K562 (cell line): ENCODE results near the gene SPRY4. TPM values are rescaled to one million over a fixed set of nuclear protein-coding genes. Genes with fewer than 3 reads are reported as not detected.

Experiments
- ATAC-seq: fragments of 200-7000 bp; cut with Tn5 transposase; 3 replicates; pipeline ENCODE4 v1.9.1; 2020; ENCODE audit warnings: moderate library complexity
- BruUV-seq: library from RNA; stranded (reverse); fragments of 400-500 nt; replicated peaks from 2 replicates; lab custom pipeline; 2021; lab: Mats Ljungman, UMichigan
- CTCF ChIA-PET: fragments of 300-600 bp; formaldehyde crosslinking; extraction: SDS; loops from one replicate; lab custom pipeline; 2021; ENCODE audit warnings: low intra/inter-chr PET ratio; lab: Yijun Ruan, JAX
- POLR2A ChIA-PET: fragments of 300-600, 350-650 bp; sonication (Branson Sonifier 250); formaldehyde crosslinking; extraction: SDS; loops from one replicate; lab custom pipeline; 2021; ENCODE audit warnings: antibody characterized with exemption, inconsistent platforms; lab: Yijun Ruan, JAX
- DNase-seq, 4 experiments: peaks; one replicate each; pipeline versions ENCODE4 v3.0.0 to v3.0.0-alpha.2; 2011 to 2018; ENCODE audit warnings: low spot score in 3 of 4, mixed read lengths in 3 of 4; ENCODE audit errors: extremely low read depth in 1 of 4
- FAIRE-seq: peaks from 2 replicates; lab custom pipeline; 2011; peaks lifted over from hg19 to GRCh38; lab: Jason Lieb, UNC
- H2AFZ ChIP-seq: 2 replicates; pipeline ENCODE4 v1.6.0; 2011; ENCODE audit warnings: low read depth, low read length, control low read depth, inconsistent platforms
- H3K27ac ChIP-seq: fragments of 200-600 bp; 3 replicates; pipeline ENCODE4 v1.8.0; 2011; ENCODE audit warnings: low read depth, mild to moderate bottlenecking, control low read depth, inconsistent platforms, low read length, moderate library complexity, mixed read lengths; ENCODE audit errors: extremely low read depth
- H3K27me3 ChIP-seq, 2 experiments: fragments of 300-600 bp in 1 of 2; 2 replicates in 1 of 2; 3 replicates in 1 of 2; pipeline versions ENCODE4 v1.6.0 to v1.8.0; 2011; ENCODE audit warnings: inconsistent platforms in 2 of 2, low read length in 2 of 2, mild to moderate bottlenecking in 1 of 2, mixed read lengths in 1 of 2, moderate library complexity in 1 of 2; ENCODE audit not compliant: control insufficient read depth in 2 of 2, insufficient read depth in 2 of 2
- H3K36me3 ChIP-seq: fragments of 300-600 bp; 3 replicates; pipeline ENCODE4 v1.8.0; 2011; ENCODE audit warnings: mild to moderate bottlenecking, low read length, inconsistent platforms; ENCODE audit not compliant: control insufficient read depth, insufficient read depth
- H3K4me1 ChIP-seq, 2 experiments: fragments of 200-600 bp in 1 of 2; replicated peaks in 1 of 2; 2 replicates in 1 of 2; 3 replicates in 1 of 2; pipeline versions ENCODE4 v1.5.1 to v1.8.0; 2011; ENCODE audit warnings: inconsistent platforms in 2 of 2, low read length in 2 of 2, mild to moderate bottlenecking in 1 of 2, mixed read lengths in 1 of 2, moderate library complexity in 1 of 2; ENCODE audit not compliant: control insufficient read depth in 2 of 2, insufficient read depth in 2 of 2
- H3K4me2 ChIP-seq: 2 replicates; pipeline ENCODE4 v1.6.1; 2011; ENCODE audit warnings: low read length, control low read depth, inconsistent platforms, mixed read lengths; ENCODE audit not compliant: insufficient read depth
- H3K4me3 ChIP-seq: fragments of 200-600 bp; sonication (generic), shearing (Covaris generic); 2 replicates; pipeline ENCODE4 v1.5.1; 2016; ENCODE audit warnings: control low read depth, inconsistent platforms
- H3K79me2 ChIP-seq: fragments of 200-600 bp; 3 replicates; pipeline ENCODE4 v1.8.0; 2011; ENCODE audit warnings: low read length, inconsistent platforms; ENCODE audit not compliant: control insufficient read depth, insufficient read depth
- H3K9ac ChIP-seq, 2 experiments: 2 replicates each; pipeline versions ENCODE4 v1.6.0 to v1.6.1; 2011; ENCODE audit warnings: low read depth in 2 of 2, low read length in 2 of 2, control low read depth in 1 of 2, inconsistent platforms in 1 of 2, mild to moderate bottlenecking in 1 of 2, mixed read lengths in 1 of 2; ENCODE audit not compliant: insufficient read depth in 1 of 2
- H3K9me1 ChIP-seq: one replicate; pipeline ENCODE4 v1.6.0; 2011; ENCODE audit warnings: inconsistent platforms, mild to moderate bottlenecking, low read length, moderate library complexity; ENCODE audit not compliant: control insufficient read depth, insufficient read depth
- H3K9me3 ChIP-seq: replicated peaks from 2 replicates; pipeline ENCODE4 v1.5.1; 2011; ENCODE audit warnings: low read depth, low read length, inconsistent platforms; ENCODE audit not compliant: control insufficient read depth, insufficient read depth
- H4K20me1 ChIP-seq: replicated peaks from 2 replicates; pipeline ENCODE4 v1.6.1; 2011; ENCODE audit warnings: low read length, inconsistent platforms, mixed read lengths; ENCODE audit not compliant: control insufficient read depth, insufficient read depth
- HMG20A ChIP-seq: fragments of 450-650 bp; formaldehyde crosslinking; conservative IDR thresholded peaks from 2 replicates; pipeline ENCODE4 v1.4.0; 2020; ENCODE audit warnings: mild to moderate bottlenecking, mixed read lengths
- IRF1 ChIP-seq: sonication (generic); formaldehyde crosslinking; IDR thresholded peaks from 2 replicates; pipeline ENCODE4 v1.8.0; 2022; ENCODE audit warnings: missing genetic modification reagents, mild to moderate bottlenecking, borderline replicate concordance
- KDM1A ChIP-seq, 2 experiments: fragments of 450-650 bp; IDR thresholded peaks; 2 replicates each; pipeline ENCODE4 v1.6.1; 2016; ENCODE audit warnings: mild to moderate bottlenecking in 2 of 2
- MAFK ChIP-seq: IDR thresholded peaks from 2 replicates; pipeline ENCODE4 v1.6.1; 2011; ENCODE audit warnings: low read length, improper control_type of control experiment
- PHF8 ChIP-seq: fragments of 200-600 bp; sonication (generic); IDR thresholded peaks from 2 replicates; pipeline ENCODE4 v1.6.1; 2012; ENCODE audit warnings: mixed run types, mild to moderate bottlenecking, inconsistent platforms, low read length, moderate library complexity, borderline replicate concordance
- PRPF4 ChIP-seq: fragments of 200-400 bp; formaldehyde crosslinking; IDR thresholded peaks from one replicate; pipeline ENCODE4 v1.6.1; 2017; ENCODE audit warnings: low read length, low read depth, mild to moderate bottlenecking; ENCODE audit not compliant: insufficient read depth, poor library complexity, severe bottlenecking
- RFX5 ChIP-seq: IDR thresholded peaks from 2 replicates; pipeline ENCODE4 v1.6.1; 2011; ENCODE audit warnings: low read depth, mild to moderate bottlenecking, improper control_type of control experiment, low read length
- SMAD2 ChIP-seq: fragments of 150-350 bp; IDR thresholded peaks from 2 replicates; pipeline ENCODE4 v1.6.1; 2014; ENCODE audit warnings: low read depth, mild to moderate bottlenecking, low read length
- SREBF2 ChIP-seq: sonication (generic); formaldehyde crosslinking; IDR thresholded peaks from 2 replicates; pipeline ENCODE4 v1.4.0; 2020; ENCODE audit warnings: mild to moderate bottlenecking, missing genetic modification reagents
- ZBTB11 ChIP-seq, 3 experiments: fragments of 200-800 bp in 1 of 3; fragments of 250-450 bp in 1 of 3; fragments of 450-650 bp in 1 of 3; sonication (Bioruptor Pico) in 1 of 3; sonication (Bioruptor generic) in 1 of 3; formaldehyde crosslinking in 1 of 3; IDR thresholded peaks; 2 replicates each; pipeline versions ENCODE4 v1.6.1 to v1.8.0; 2016 to 2022; ENCODE audit warnings: mild to moderate bottlenecking in 2 of 3, missing genetic modification characterization in 2 of 3, missing compliant biosample characterization in 1 of 3, moderate library complexity in 1 of 3
- ZNF121 ChIP-seq: sonication (generic); formaldehyde crosslinking; conservative IDR thresholded peaks from 2 replicates; pipeline ENCODE4 v1.8.0; 2022; ENCODE audit warnings: missing genetic modification reagents
- ZNF668 ChIP-seq: fragments of 250-450 bp; sonication (Bioruptor Pico); IDR thresholded peaks from 2 replicates; pipeline ENCODE4 v1.8.0; 2022; ENCODE audit warnings: mild to moderate bottlenecking, inconsistent platforms
- ZNF699 ChIP-seq: fragments of 250-450 bp; sonication (Bioruptor Pico); IDR thresholded peaks from 2 replicates; pipeline ENCODE4 v1.8.0; 2021; ENCODE audit warnings: mild to moderate bottlenecking, moderate library complexity; ENCODE audit not compliant: insufficient replicate concordance
- ZNF764 ChIP-seq: fragments of 250-450 bp; sonication (Bioruptor Pico); IDR thresholded peaks from 2 replicates; pipeline ENCODE4 v1.4.0; 2020; ENCODE audit warnings: low read depth, mild to moderate bottlenecking, moderate library complexity
- WGBS: fragments of 100-300 bp; shearing (Covaris generic); methylation state at CpG from one replicate; pipeline ENCODE4 v1.1.6; 2016; ENCODE audit warnings: low coverage, mixed read lengths; ENCODE audit not compliant: insufficient coverage; ENCODE audit errors: missing lambda C conversion rate; 5-methylcytosine and 5-hydroxymethylcytosine counted together
- in situ Hi-C: fragments of 300-500 bp; cut with MboI; formaldehyde crosslinking; loops from 4 replicates; pipeline ENCODE4 v1.15.0; 2018; ENCODE audit warnings: inconsistent platforms, mixed read lengths
- intact Hi-C: fragments of 100-400 bp; cut with micrococcal nuclease; formaldehyde crosslinking; loops from 2 replicates; pipeline ENCODE4 v1.14.2; 2022
- polyA plus RNA-seq, 8 experiments: library from polyadenylated mRNA; depleted of rRNA in 4 of 8; stranded (reverse) in 5 of 8; unstranded in 3 of 8; fragments of >200 nt; fragmentation: Nextera tagmentation in 2 of 8; fragmentation: Illumina TruSeq in 1 of 8; extraction: Ambion mirVana in 2 of 8; extraction: Trizol in 1 of 8; gene quantifications; 2 replicates each; pipeline versions ENCODE4 v1.2.1 to v1.2.3, GENCODE V29; 2011 to 2014; ENCODE audit warnings: inconsistent platforms in 1 of 8, missing spikeins in 1 of 8
- total RNA-seq, 7 experiments: library from RNA; depleted of rRNA in 6 of 7; stranded (reverse); fragments of >200 nt in 6 of 7; fragmentation: Illumina TruSeq in 2 of 7; extraction: Trizol in 2 of 7; gene quantifications; 2 replicates each; pipeline versions ENCODE4 v1.2.1 to v1.2.3, GENCODE V29; 2011 to 2021; ENCODE audit warnings: low replicate concordance in 1 of 7
- TF ChIP-seq, protein P1 (sequence below): sonication (generic); formaldehyde crosslinking; IDR thresholded peaks from 2 replicates; pipeline ENCODE4 v1.8.0; 2022; ENCODE audit warnings: mild to moderate bottlenecking, missing genetic modification reagents, borderline replicate concordance

SPRY4 gene
- total and polyA plus RNA-seq, 9 of the 15 experiments (the other 6 are each of a cell fraction or from before 2014, with no cell fraction given) = 2.6 to 24.2 (median 9.5) TPM

GRCh38 chr5:142278627-142279026 is 46.2 kb downstream of the SPRY4 start (continued):
- TF ChIP-seq ZBTB11 (CRISPR knock-in tag; IDR thresholded peaks at IDR 0.05) (no peak), ZNF668 (no peak), ZNF121 (CRISPR knock-in tag) (no peak), SMAD2 (no peak), SREBF2 (CRISPR knock-in tag) (no peak), ZNF764 (CRISPR knock-in tag) (no peak)
- TF ChIP-seq, all 486 proteins: peak for 2

DNA sequence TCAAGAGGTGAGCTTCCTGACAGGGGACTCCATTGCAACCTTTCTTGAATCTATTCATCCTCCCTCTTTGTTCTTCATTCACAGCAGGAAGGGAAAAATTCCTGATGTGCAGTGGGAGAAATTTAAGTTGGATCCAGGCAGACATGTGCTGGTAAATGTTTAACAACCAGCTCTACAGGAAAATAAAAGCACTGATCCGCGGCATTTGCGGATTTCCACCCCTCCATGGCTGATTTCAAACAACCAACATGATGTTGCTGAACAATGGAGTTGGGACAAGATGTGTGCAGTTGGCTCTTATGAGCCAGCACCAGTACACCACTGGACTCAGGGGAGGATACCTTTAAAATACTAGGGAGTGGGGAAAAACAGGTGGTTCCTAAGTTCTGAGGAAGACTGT is 47.0 kb downstream of the SPRY4 start:
- H3K27me3 ChIP-seq = no peaks in the 10 kb centered on the region; a peak in 3 of 5 replicates
- no peak overlapping the region for H3K27ac ChIP-seq
- no peaks in the 10 kb centered on the region for H3K9me1 ChIP-seq
- in situ Hi-C loops = no loop called here
- no peak overlapping the region for H2AFZ ChIP-seq
- H3K9ac ChIP-seq = no peak overlapping the region
- 9% methylated on average over 3 of the region's 3 CpGs for WGBS
- peaks cover 6% of the 10 kb centered on the region in 2 experiments for H3K4me1 ChIP-seq
- ChIA-PET POLR2A (interaction anchor here (1.5 kb wide), 1 partner anchor 18 kb away, joined by 4 read pairs; no protein-coding TSS in a partner anchor), CTCF (no interaction called here)
- no peaks in the 10 kb centered on the region for H3K79me2 ChIP-seq
- H3K4me2 ChIP-seq = no peak overlapping the region
- intact Hi-C loops = no loop called here
- BruUV-seq = no TSS peak
- H3K4me3 ChIP-seq = no peak overlapping the region
- FAIRE-seq = no peak
- DNase-seq = no peak
- no peaks in the 10 kb centered on the region for H3K9me3 ChIP-seq
- no peak for ATAC-seq
- H4K20me1 ChIP-seq = no peaks in the 10 kb centered on the region
- H3K36me3 ChIP-seq = no peaks in the 10 kb centered on the region
- TF ChIP-seq KDM1A (IDR thresholded peaks at IDR 0.05) (no peak), ZNF699 (CRISPR knock-in tag) (no peak), PHF8 (no peak), MAFK (no peak), HMG20A (CRISPR knock-in tag) (no peak), IRF1 (CRISPR knock-in tag) (no peak), PRPF4 (no peak), RFX5 (no peak)
- TF ChIP-seq, protein P1, sequence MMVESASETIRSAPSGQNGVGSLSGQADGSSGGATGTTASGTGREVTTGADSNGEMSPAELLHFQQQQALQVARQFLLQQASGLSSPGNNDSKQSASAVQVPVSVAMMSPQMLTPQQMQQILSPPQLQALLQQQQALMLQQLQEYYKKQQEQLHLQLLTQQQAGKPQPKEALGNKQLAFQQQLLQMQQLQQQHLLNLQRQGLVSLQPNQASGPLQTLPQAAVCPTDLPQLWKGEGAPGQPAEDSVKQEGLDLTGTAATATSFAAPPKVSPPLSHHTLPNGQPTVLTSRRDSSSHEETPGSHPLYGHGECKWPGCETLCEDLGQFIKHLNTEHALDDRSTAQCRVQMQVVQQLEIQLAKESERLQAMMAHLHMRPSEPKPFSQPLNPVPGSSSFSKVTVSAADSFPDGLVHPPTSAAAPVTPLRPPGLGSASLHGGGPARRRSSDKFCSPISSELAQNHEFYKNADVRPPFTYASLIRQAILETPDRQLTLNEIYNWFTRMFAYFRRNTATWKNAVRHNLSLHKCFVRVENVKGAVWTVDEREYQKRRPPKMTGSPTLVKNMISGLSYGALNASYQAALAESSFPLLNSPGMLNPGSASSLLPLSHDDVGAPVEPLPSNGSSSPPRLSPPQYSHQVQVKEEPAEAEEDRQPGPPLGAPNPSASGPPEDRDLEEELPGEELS (CRISPR knock-in tag) = no peak
